ENCODE results near the gene CTDP1.

CTDP1 gene

GRCh38 chr18:79769698-79770500 is 90.3 kb downstream of the CTDP1 start:
- H3K4me3 Mint-ChIP-seq = no peak overlapping the region
- TF ChIP-seq CTCF (IDR thresholded peaks at IDR 0.05; ENCODE audit: unreplicated experiment in 3 of 3) = no peak
- peaks cover 20% of the 10 kb centered on the region for H3K9me3 Mint-ChIP-seq
- H3K27ac Mint-ChIP-seq = no peak overlapping the region
- H3K4me1 Mint-ChIP-seq = no peaks in the 10 kb centered on the region
- H3K27me3 Mint-ChIP-seq (ENCODE audit: low read depth) = no peaks in the 10 kb centered on the region
- no peaks in the 10 kb centered on the region for H3K36me3 Mint-ChIP-seq (ENCODE audit: low read depth)

- H3K27me3 Mint-ChIP-seq (ENCODE audit: low read depth) = peaks cover 4% of the 10 kb centered on the region
- H3K4me3 Mint-ChIP-seq = no peak overlapping the region
- H3K36me3 Mint-ChIP-seq (ENCODE audit: low read depth) = no peaks in the 10 kb centered on the region
- no peak overlapping the region for H3K27ac Mint-ChIP-seq
- peaks cover 20% of the 10 kb centered on the region for H3K9me3 Mint-ChIP-seq
- TF ChIP-seq CTCF (IDR thresholded peaks at IDR 0.05; ENCODE audit: unreplicated experiment in 3 of 3) = no peak
- no peaks in the 10 kb centered on the region for H3K4me1 Mint-ChIP-seq
Measured at GRCh38 chr18:79770501-79770815, 90.9 kb downstream of the CTDP1 start.

GRCh38 chr18:79770826-79771225 is 91.2 kb downstream of the CTDP1 start:
- no peak overlapping the region for H3K4me3 Mint-ChIP-seq
- no peaks in the 10 kb centered on the region for H3K4me1 Mint-ChIP-seq
- H3K27me3 Mint-ChIP-seq (ENCODE audit: low read depth) = peaks cover 5% of the 10 kb centered on the region
- no peak overlapping the region for H3K27ac Mint-ChIP-seq
- H3K9me3 Mint-ChIP-seq = peaks cover 17% of the 10 kb centered on the region
- TF ChIP-seq CTCF (IDR thresholded peaks at IDR 0.05; ENCODE audit: unreplicated experiment in 3 of 3) = no peak
- no peaks in the 10 kb centered on the region for H3K36me3 Mint-ChIP-seq (ENCODE audit: low read depth)

GRCh38 chr18:79771446-79772107 is 92.0 kb downstream of the CTDP1 start:
- H3K36me3 Mint-ChIP-seq (ENCODE audit: low read depth) = no peaks in the 10 kb centered on the region
- no peaks in the 10 kb centered on the region for H3K4me1 Mint-ChIP-seq
- TF ChIP-seq CTCF (IDR thresholded peaks at IDR 0.05; ENCODE audit: unreplicated experiment in 3 of 3) = no peak
- H3K9me3 Mint-ChIP-seq = peaks cover 14% of the 10 kb centered on the region
- H3K4me3 Mint-ChIP-seq = no peak overlapping the region
- no peak overlapping the region for H3K27ac Mint-ChIP-seq
- peaks cover 9% of the 10 kb centered on the region for H3K27me3 Mint-ChIP-seq (ENCODE audit: low read depth)

GRCh38 chr18:79772108-79772864 is 92.7 kb downstream of the CTDP1 start:
- Mint-ChIP-seq H3K27ac (no peak overlapping the region), H3K4me3 (no peak overlapping the region), H3K9me3 (peaks cover 15% of the 10 kb centered on the region), H3K4me1 (no peaks in the 10 kb centered on the region), H3K27me3 (ENCODE audit: low read depth) (peaks cover 16% of the 10 kb centered on the region), H3K36me3 (ENCODE audit: low read depth) (no peaks in the 10 kb centered on the region)
- no peak for TF ChIP-seq CTCF (IDR thresholded peaks at IDR 0.05; ENCODE audit: unreplicated experiment in 3 of 3)

All from nephron (organoid).